T-helper 2 cell treated with Interferon-gamma antibody and Interleukin-4, amounts not matched to agents 5 μg/mL and 100 μg/mL, for 36 hours (primary cell): ENCODE data around the gene SELENOO.
A peak's percentile ranks its signal among the peaks of the same experiment; 100 is the strongest.

ENCODE experiments used
- DNase-seq: peaks from one replicate; pipeline ENCODE4 v3.0.0; 2021; ENCODE audit warnings: low spot score
- H3K27ac Mint-ChIP-seq: one replicate; pipeline ENCODE4 v1.8.0; 2021; ENCODE audit warnings: mild to moderate bottlenecking, mixed read lengths
- H3K27me3 Mint-ChIP-seq: one replicate; pipeline ENCODE4 v1.8.0; 2021; ENCODE audit warnings: low read depth, mixed read lengths
- H3K36me3 Mint-ChIP-seq: one replicate; pipeline ENCODE4 v1.8.0; 2021; ENCODE audit warnings: low read depth, mixed read lengths
- H3K4me1 Mint-ChIP-seq: one replicate; pipeline ENCODE4 v1.8.0; 2021; ENCODE audit warnings: low read depth, mixed read lengths
- H3K4me3 Mint-ChIP-seq: one replicate; pipeline ENCODE4 v1.8.0; 2022; ENCODE audit warnings: mild to moderate bottlenecking, moderate library complexity, mixed read lengths
- H3K9me3 Mint-ChIP-seq: one replicate; pipeline ENCODE4 v1.8.0; 2021; ENCODE audit warnings: mixed read lengths

Gene SELENOO

GRCh38 chr22:50169181-50169759 lies 31.5 kb upstream of the SELENOO start:
- peaks cover 3% of the 10 kb centered on the region for H3K4me1 Mint-ChIP-seq
- peaks cover 26% of the 10 kb centered on the region for H3K27me3 Mint-ChIP-seq
- H3K9me3 Mint-ChIP-seq = no peaks in the 10 kb centered on the region
- H3K4me3 Mint-ChIP-seq = peak overlapping the region; percentile 69
- no peaks in the 10 kb centered on the region for H3K36me3 Mint-ChIP-seq
- H3K27ac Mint-ChIP-seq = no peak overlapping the region
- DNase-seq = no peak

- H3K4me1 Mint-ChIP-seq = peaks cover 3% of the 10 kb centered on the region
- DNase-seq = peak; percentile 70
- no peaks in the 10 kb centered on the region for H3K9me3 Mint-ChIP-seq
- no peaks in the 10 kb centered on the region for H3K36me3 Mint-ChIP-seq
- no peak overlapping the region for H3K4me3 Mint-ChIP-seq
- H3K27ac Mint-ChIP-seq = no peak overlapping the region
- peaks cover 26% of the 10 kb centered on the region for H3K27me3 Mint-ChIP-seq
Observed at GRCh38 chr22:50169774-50170341, 31.0 kb upstream of the SELENOO start.

GRCh38 chr22:50170453-50171318 lies 30.1 kb upstream of the SELENOO start, which contains the start of gene PANX2:
TSS of gene PANX2 (plus strand) at chr22:50170731. CDS start at chr22:50170731, 0 bp downstream.
- H3K4me1 Mint-ChIP-seq = peaks cover 3% of the 10 kb centered on the region
- no peak for DNase-seq
- H3K36me3 Mint-ChIP-seq = no peaks in the 10 kb centered on the region
- no peak within 1 kb of the TSS for H3K27ac Mint-ChIP-seq
- peaks cover 26% of the 10 kb centered on the region for H3K27me3 Mint-ChIP-seq
- H3K9me3 Mint-ChIP-seq = no peaks in the 10 kb centered on the region
- H3K4me3 Mint-ChIP-seq = peak within 1 kb of the TSS; percentile 55

GRCh38 chr22:50171319-50171964 lies 29.4 kb upstream of the SELENOO start:
- Mint-ChIP-seq H3K9me3 (no peaks in the 10 kb centered on the region), H3K4me3 (peak overlapping the region; percentile 55), H3K27me3 (peaks cover 26% of the 10 kb centered on the region), H3K4me1 (peaks cover 3% of the 10 kb centered on the region), H3K27ac (no peak overlapping the region), H3K36me3 (no peaks in the 10 kb centered on the region)
- DNase-seq = no peak

- Mint-ChIP-seq H3K27ac (no peak overlapping the region), H3K4me3 (peak overlapping the region; percentile 21), H3K36me3 (no peaks in the 10 kb centered on the region), H3K4me1 (peaks cover 3% of the 10 kb centered on the region), H3K27me3 (peaks cover 26% of the 10 kb centered on the region), H3K9me3 (no peaks in the 10 kb centered on the region)
- no peak for DNase-seq
Observed at GRCh38 chr22:50171965-50172421, 28.8 kb upstream of the SELENOO start.

GRCh38 chr22:50173311-50173982 lies 27.4 kb upstream of the SELENOO start:
- Mint-ChIP-seq H3K4me1 (peaks cover 3% of the 10 kb centered on the region), H3K27me3 (peaks cover 17% of the 10 kb centered on the region), H3K9me3 (no peaks in the 10 kb centered on the region), H3K36me3 (no peaks in the 10 kb centered on the region), H3K4me3 (no peak overlapping the region), H3K27ac (no peak overlapping the region)
- no peak for DNase-seq

GRCh38 chr22:50173983-50174355 lies 26.8 kb upstream of the SELENOO start:
- Mint-ChIP-seq H3K36me3 (no peaks in the 10 kb centered on the region), H3K4me1 (peaks cover under 1% of the 10 kb centered on the region), H3K27ac (no peak overlapping the region), H3K9me3 (no peaks in the 10 kb centered on the region), H3K4me3 (no peak overlapping the region), H3K27me3 (peaks cover 11% of the 10 kb centered on the region)
- no peak for DNase-seq

GRCh38 chr22:50174382-50175190 lies 26.2 kb upstream of the SELENOO start:
- no peaks in the 10 kb centered on the region for H3K4me1 Mint-ChIP-seq
- H3K36me3 Mint-ChIP-seq = no peaks in the 10 kb centered on the region
- H3K9me3 Mint-ChIP-seq = no peaks in the 10 kb centered on the region
- H3K27ac Mint-ChIP-seq = no peak overlapping the region
- H3K27me3 Mint-ChIP-seq = peaks cover 7% of the 10 kb centered on the region
- H3K4me3 Mint-ChIP-seq = no peak overlapping the region
- DNase-seq = no peak

GRCh38 chr22:50175191-50175461 lies 25.7 kb upstream of the SELENOO start:
- no peak overlapping the region for H3K4me3 Mint-ChIP-seq
- no peak for DNase-seq
- no peak overlapping the region for H3K27ac Mint-ChIP-seq
- peaks cover 7% of the 10 kb centered on the region for H3K27me3 Mint-ChIP-seq
- no peaks in the 10 kb centered on the region for H3K9me3 Mint-ChIP-seq
- H3K4me1 Mint-ChIP-seq = peaks cover 2% of the 10 kb centered on the region
- H3K36me3 Mint-ChIP-seq = no peaks in the 10 kb centered on the region

GRCh38 chr22:50175921-50176849 lies 24.6 kb upstream of the SELENOO start:
- Mint-ChIP-seq H3K27me3 (peaks cover 5% of the 10 kb centered on the region), H3K36me3 (no peaks in the 10 kb centered on the region)
- DNase-seq = no peak

GRCh38 chr22:50176850-50177536 lies 23.8 kb upstream of the SELENOO start:
- Mint-ChIP-seq H3K4me1 (peaks cover 2% of the 10 kb centered on the region), H3K4me3 (no peak overlapping the region), H3K9me3 (no peaks in the 10 kb centered on the region), H3K36me3 (no peaks in the 10 kb centered on the region), H3K27ac (no peak overlapping the region), H3K27me3 (peaks cover 5% of the 10 kb centered on the region)
- DNase-seq = no peak

More at GRCh38 chr22:50175921-50176849, 24.6 kb upstream of the SELENOO start:
- no peak overlapping the region for H3K27ac Mint-ChIP-seq
- H3K4me3 Mint-ChIP-seq = no peak overlapping the region
- peaks cover 2% of the 10 kb centered on the region for H3K4me1 Mint-ChIP-seq
- H3K9me3 Mint-ChIP-seq = no peaks in the 10 kb centered on the region
